GM12878 (cell line): ENCODE data around the gene PRMT3. TPM values are rescaled to one million over a fixed set of nuclear protein-coding genes. Genes with fewer than 3 reads are reported as not detected.

Source experiments
- ATAC-seq: fragments of 200-7000 bp; cut with Tn5 transposase; 3 replicates; pipeline ENCODE4 v1.9.1; 2020; ENCODE audit warnings: mild to moderate bottlenecking, moderate library complexity
- BruUV-seq: library from RNA; stranded (reverse); fragments of 400-500 nt; replicated peaks from 2 replicates; lab custom pipeline; 2021; lab: Mats Ljungman, UMichigan
- CTCF ChIA-PET: fragments of 300-600 bp; sonication (Branson Sonifier 250); formaldehyde crosslinking; extraction: SDS; loops from one replicate; lab custom pipeline; 2021; ENCODE audit warnings: inconsistent platforms; lab: Yijun Ruan, JAX
- POLR2A ChIA-PET: fragments of 350-600 bp; formaldehyde crosslinking; extraction: SDS; loops from one replicate; lab custom pipeline; 2021; ENCODE audit warnings: inconsistent platforms; lab: Charles Lee
- RAD21 ChIA-PET: fragments of 300-600 bp; sonication (Branson Sonifier 250); formaldehyde crosslinking; loops from one replicate; lab custom pipeline; 2023; ENCODE audit warnings: antibody characterized with exemption; ENCODE audit not compliant: unreplicated experiment; lab: Charles Lee
- SMC1A ChIA-PET: fragments of 300-600 bp; sonication (Branson Sonifier 250); formaldehyde crosslinking; loops from one replicate; lab custom pipeline; 2023; ENCODE audit not compliant: unreplicated experiment, uncharacterized antibody; lab: Charles Lee
- DNase-seq: peaks from one replicate; pipeline ENCODE4 v3.0.0-alpha.2; 2011; ENCODE audit warnings: low read depth, low spot score
- FAIRE-seq: peaks from 3 replicates; lab custom pipeline; 2011; peaks lifted over from hg19 to GRCh38; lab: Jason Lieb, UNC
- H2AFZ ChIP-seq: 2 replicates; pipeline ENCODE4 v1.6.0; 2011; ENCODE audit warnings: low read depth, low read length, control low read depth; ENCODE audit not compliant: control insufficient read depth
- H3K27ac ChIP-seq: 2 replicates; pipeline ENCODE4 v1.5.1; 2011; ENCODE audit warnings: control low read depth; ENCODE audit not compliant: control insufficient read depth, insufficient read depth
- H3K27me3 ChIP-seq, 2 experiments: replicated peaks in 1 of 2; 2 replicates each; pipeline versions ENCODE4 v1.6.0 to v1.6.1; 2011; ENCODE audit warnings: low read length in 1 of 2; ENCODE audit not compliant: control insufficient read depth in 2 of 2, insufficient read depth in 2 of 2
- H3K36me3 ChIP-seq, 2 experiments: 2 replicates each; pipeline ENCODE4 v1.5.1; 2011; ENCODE audit warnings: low read length in 1 of 2; ENCODE audit not compliant: control insufficient read depth in 2 of 2, insufficient read depth in 2 of 2
- H3K4me1 ChIP-seq: 2 replicates; pipeline ENCODE4 v1.6.1; 2011; ENCODE audit warnings: mild to moderate bottlenecking, low read length, moderate library complexity, mixed read lengths; ENCODE audit not compliant: control insufficient read depth, insufficient read depth
- H3K4me2 ChIP-seq: 2 replicates; pipeline ENCODE4 v1.6.0; 2011; ENCODE audit warnings: control low read depth; ENCODE audit not compliant: control insufficient read depth, insufficient read depth
- H3K4me3 ChIP-seq: fragments of 200-600 bp; sonication (generic); 2 replicates; pipeline ENCODE4 v1.5.1; 2016
- H3K79me2 ChIP-seq: 2 replicates; pipeline ENCODE4 v1.6.0; 2011; ENCODE audit warnings: low read length; ENCODE audit not compliant: control insufficient read depth, insufficient read depth
- H3K9ac ChIP-seq: 2 replicates; pipeline ENCODE4 v1.8.0; 2011; ENCODE audit warnings: low read length, control low read depth, mixed read lengths; ENCODE audit not compliant: control insufficient read depth, insufficient read depth
- H3K9me3 ChIP-seq: replicated peaks from 3 replicates; pipeline ENCODE4 v1.5.1; 2011; ENCODE audit warnings: mild to moderate bottlenecking, low read length; ENCODE audit not compliant: control insufficient read depth, insufficient read depth
- H4K20me1 ChIP-seq: 2 replicates; pipeline ENCODE4 v1.6.0; 2011; ENCODE audit not compliant: control insufficient read depth, insufficient read depth
- CREM ChIP-seq: IDR thresholded peaks from 2 replicates; pipeline ENCODE4 v1.6.1; 2014; ENCODE audit warnings: antibody characterized with exemption, low read depth
- E4F1 ChIP-seq: fragments of 450-650 bp; IDR thresholded peaks from 2 replicates; pipeline ENCODE4 v1.6.1; 2018; ENCODE audit warnings: borderline replicate concordance, mild to moderate bottlenecking; ENCODE audit not compliant: partially characterized antibody
- MEF2B ChIP-seq: fragments of 450-650 bp; IDR thresholded peaks from 2 replicates; pipeline ENCODE4 v1.6.1; 2018; ENCODE audit warnings: mild to moderate bottlenecking, moderate library complexity; ENCODE audit not compliant: partially characterized antibody, poor library complexity, severe bottlenecking
- MTA2 ChIP-seq: fragments of 450-650 bp; IDR thresholded peaks from 2 replicates; pipeline ENCODE4 v1.6.1; 2016; ENCODE audit warnings: low read depth, mild to moderate bottlenecking, moderate library complexity
- NR2C2 ChIP-seq: IDR thresholded peaks from 2 replicates; pipeline ENCODE4 v1.6.1; 2011; ENCODE audit warnings: borderline replicate concordance, low read depth; ENCODE audit not compliant: control insufficient read depth, insufficient read length
- POU2F2 ChIP-seq: IDR thresholded peaks from 3 replicates; pipeline ENCODE4 v1.6.1; 2011; ENCODE audit warnings: low read depth, mild to moderate bottlenecking, low read length, borderline replicate concordance
- RBBP5 ChIP-seq: fragments of 200-600 bp; sonication (generic); conservative IDR thresholded peaks from 2 replicates; pipeline ENCODE4 v1.6.1; 2016
- SIN3A ChIP-seq: IDR thresholded peaks from 2 replicates; pipeline ENCODE4 v1.6.1; 2012; ENCODE audit warnings: low read depth, low read length, improper control_type of control experiment
- SIX5 ChIP-seq: IDR thresholded peaks from 2 replicates; pipeline ENCODE4 v1.6.1; 2011; ENCODE audit warnings: mild to moderate bottlenecking, low read depth, low read length, moderate library complexity; ENCODE audit not compliant: severe bottlenecking
- ZNF217 ChIP-seq: fragments of 450-650 bp; IDR thresholded peaks from 2 replicates; pipeline ENCODE4 v1.6.1; 2017; ENCODE audit warnings: antibody characterized with exemption, mild to moderate bottlenecking
- ZNF24 ChIP-seq: fragments of 450-650 bp; IDR thresholded peaks from 2 replicates; pipeline ENCODE4 v1.6.1; 2017; ENCODE audit warnings: antibody characterized with exemption, mild to moderate bottlenecking
- WGBS: methylation state at CpG from one replicate; pipeline ENCODE4 v1.1.6; 2016; ENCODE audit warnings: low lambda C conversion rate; ENCODE audit not compliant: insufficient replicate concordance, insufficient coverage; ENCODE audit errors: missing lambda C conversion rate; 5-methylcytosine and 5-hydroxymethylcytosine counted together
- in situ Hi-C: fragments of 300-500 bp; cut with MboI; formaldehyde crosslinking; loops from 9 replicates; pipeline ENCODE4 v1.14.3; 2018; ENCODE audit warnings: mixed read lengths
- intact Hi-C: fragments of 100-400 bp; cut with micrococcal nuclease; formaldehyde crosslinking; loops from one replicate; pipeline ENCODE4 v1.14.2; 2022; ENCODE audit not compliant: unreplicated experiment
- polyA plus RNA-seq, 11 experiments: library from polyadenylated mRNA; depleted of rRNA in 4 of 11; unstranded in 6 of 11; stranded (reverse) in 5 of 11; fragments of >200 nt; fragmentation: Nextera tagmentation in 4 of 11; fragmentation: Illumina TruSeq in 1 of 11; extraction: Ambion mirVana in 4 of 11; extraction: Trizol in 1 of 11; gene quantifications; 1 replicate in 1 of 11; 2 replicates in 10 of 11; pipeline versions ENCODE4 v1.2.1 to v1.2.3, GENCODE V29; 2011 to 2016; ENCODE audit warnings: inconsistent platforms in 2 of 11, missing spikeins in 2 of 11, low read depth in 1 of 11
- total RNA-seq, 4 experiments: library from RNA; depleted of rRNA in 3 of 4; stranded (reverse); fragments of >200 nt in 3 of 4; fragmentation: Illumina TruSeq in 1 of 4; extraction: Trizol in 1 of 4; gene quantifications; 2 replicates each; pipeline versions ENCODE4 v1.2.1 to v1.2.3, GENCODE V29; 2013 to 2021

PRMT3 gene
- total and polyA plus RNA-seq, 10 of the 15 experiments (the other 5 are each of a cell fraction or from before 2014, with no cell fraction given) = 13.9 to 52.1 (median 27.7) TPM

DNA sequence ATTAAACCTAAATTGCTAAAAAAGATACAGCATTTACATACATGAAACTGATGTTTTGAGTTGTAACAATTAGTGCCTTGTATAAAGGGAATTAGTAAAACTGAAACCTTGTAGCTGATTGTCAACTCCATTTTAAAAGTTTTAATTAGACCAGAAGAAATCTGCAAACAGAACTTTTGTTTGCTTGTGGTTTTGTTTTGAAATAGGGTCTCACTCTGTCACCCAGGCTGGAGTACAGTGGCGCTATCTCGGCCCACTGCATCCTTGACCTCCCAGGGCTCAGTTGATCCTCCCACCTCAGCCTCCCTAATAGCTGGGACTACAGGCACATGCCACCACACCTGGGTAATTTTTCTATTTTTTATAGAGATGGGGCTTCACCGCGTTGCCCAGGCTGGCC lies 125.4 kb downstream of the PRMT3 start (continued):
- TF ChIP-seq POU2F2 = no peak
- TF ChIP-seq MTA2 = peak; percentile 98
- peak; percentile 47; the same call in 1 of the 2 replicates for TF ChIP-seq ZNF24
- no peak for TF ChIP-seq SIX5
- peak; percentile 70; the same call in 1 of the 2 replicates for TF ChIP-seq ZNF217

DNA sequence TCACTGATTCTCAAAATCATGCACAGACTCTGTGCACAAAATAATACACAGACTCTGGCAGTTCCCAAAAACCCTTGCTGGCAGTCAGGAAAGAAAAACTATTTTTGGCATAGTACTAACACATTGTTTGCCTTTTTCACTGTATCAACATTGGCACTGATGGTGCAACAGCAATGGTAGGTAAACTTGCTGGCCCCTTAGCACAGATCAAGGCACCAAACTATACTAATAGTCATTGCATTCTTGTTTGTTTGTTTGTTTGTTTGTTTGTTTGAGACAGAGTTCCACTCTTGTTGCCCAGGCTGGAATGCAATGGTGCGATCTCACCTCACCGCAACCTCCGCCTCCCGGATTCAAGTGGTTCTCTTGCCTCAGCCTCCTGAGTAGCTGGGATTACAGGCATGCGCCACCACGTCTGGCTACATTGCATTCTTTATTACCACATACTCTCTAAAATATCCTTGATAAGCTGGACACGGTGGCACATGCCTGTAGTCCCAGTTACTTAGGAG lies 130.9 kb downstream of the PRMT3 start:
- Histone ChIP-seq H3K4me1 (no peaks in the 10 kb centered on the region), H3K27me3 (no peaks in the 10 kb centered on the region), H3K9me3 (no peaks in the 10 kb centered on the region), H3K9ac (no peak overlapping the region), H3K79me2 (no peaks in the 10 kb centered on the region), H3K4me3 (no peak overlapping the region), H2AFZ (no peak overlapping the region), H4K20me1 (no peaks in the 10 kb centered on the region), H3K4me2 (no peak overlapping the region), H3K27ac (no peak overlapping the region), H3K36me3 (no peaks in the 10 kb centered on the region)
- TF ChIP-seq E4F1 (no peak), SIN3A (no peak), POU2F2 (no peak), RBBP5 (no peak), NR2C2 (no peak), MEF2B (no peak), CREM (no peak)
- intact Hi-C loops = no loop called here
- ChIA-PET POLR2A (interaction anchor here (0.5 kb wide), 1 partner anchor 1174 kb away, joined by 3 read pairs; no protein-coding TSS in a partner anchor), RAD21 (no interaction called here), SMC1A (no interaction called here), CTCF (no interaction called here)
- in situ Hi-C loops = no loop called here
- no peak for ATAC-seq
- no peak for DNase-seq
- 78% methylated on average over 7 of the region's 7 CpGs for WGBS
- BruUV-seq = no TSS peak
- FAIRE-seq = no peak
